ENCODE data around the gene CCDC136.

Gene CCDC136

GRCh38 chr7:128805225-128805624 lies 13.5 kb downstream of the CCDC136 start:
- no peak for DNase-seq (ENCODE audit: low spot score)

GRCh38 chr7:128807191-128807590 lies 15.4 kb downstream of the CCDC136 start:
- DNase-seq (ENCODE audit: low spot score): no peak

GRCh38 chr7:128809363-128809762 lies 17.6 kb downstream of the CCDC136 start:
- no peak for DNase-seq (ENCODE audit: low spot score)

- DNase-seq (ENCODE audit: low spot score): no peak
Observed at GRCh38 chr7:128810473-128810872, 18.7 kb downstream of the CCDC136 start.

- no peak for DNase-seq (ENCODE audit: low spot score)
Observed at GRCh38 chr7:128810997-128811396, 19.2 kb downstream of the CCDC136 start.

GRCh38 chr7:128811631-128812430 lies 20.1 kb downstream of the CCDC136 start:
- DNase-seq (ENCODE audit: low spot score): no peak

- DNase-seq (ENCODE audit: low spot score): no peak
Observed at GRCh38 chr7:128812514-128813168, 20.9 kb downstream of the CCDC136 start.

GRCh38 chr7:128814499-128814898 lies 22.7 kb downstream of the CCDC136 start:
- DNase-seq (ENCODE audit: low spot score): peak; percentile 76

- DNase-seq (ENCODE audit: low spot score): no peak
Observed at GRCh38 chr7:128815289-128815942, 23.6 kb downstream of the CCDC136 start.

- no peak for DNase-seq (ENCODE audit: low spot score)
Observed at GRCh38 chr7:128818694-128819093, 26.9 kb downstream of the CCDC136 start.

- DNase-seq (ENCODE audit: low spot score): no peak
Observed at GRCh38 chr7:128821724-128822123, 30.0 kb downstream of the CCDC136 start.

GRCh38 chr7:128826512-128826911 lies 34.7 kb downstream of the CCDC136 start:
- no peak for DNase-seq (ENCODE audit: low spot score)

GRCh38 chr7:128826916-128827247 lies 35.1 kb downstream of the CCDC136 start:
- no peak for DNase-seq (ENCODE audit: low spot score)

- DNase-seq (ENCODE audit: low spot score): no peak
Observed at GRCh38 chr7:128827248-128827958, 35.6 kb downstream of the CCDC136 start.

GRCh38 chr7:128827971-128828711 lies 36.4 kb downstream of the CCDC136 start:
- DNase-seq (ENCODE audit: low spot score): no peak

GRCh38 chr7:128829391-128830166 lies 37.8 kb downstream of the CCDC136 start:
- no peak for DNase-seq (ENCODE audit: low spot score)

GRCh38 chr7:128830231-128831177 lies 38.7 kb downstream of the CCDC136 start, which contains the start of gene FLNC:
FLNC (plus strand) TSS chr7:128830406; CDS start chr7:128830638, 232 bp downstream.
- DNase-seq (ENCODE audit: low spot score): no peak

- DNase-seq (ENCODE audit: low spot score): no peak
Observed at GRCh38 chr7:128831178-128831993, 39.6 kb downstream of the CCDC136 start.
